Smooth muscle cell of trachea (primary cell): Measurements from ENCODE around the gene IL36A. TPM values are rescaled to one million over a fixed set of nuclear protein-coding genes. Genes with fewer than 3 reads are reported as not detected.

Experiments
- total RNA-seq: library from RNA; depleted of rRNA; stranded (reverse); fragments of >200 nt; gene quantifications from 2 replicates; pipeline ENCODE4 v1.2.1, GENCODE V29; 2014

Gene IL36A
- total RNA-seq: not detected in 2 replicates

GRCh38 chr2:113005030-113005509, at the start of gene IL36A:
Gene IL36A (plus strand): TSS chr2:113005459. CDS start chr2:113005872, 413 bp downstream.

GRCh38 chr2:112977559-112978056, 27.7 kb upstream of the IL36A start, which contains the start of gene IL36G:
Gene IL36G (plus strand): TSS chr2:112978006. CDS start chr2:112978639, 633 bp downstream.

GRCh38 chr2:113052396-113052917, 47.2 kb downstream of the IL36A start, which contains the start of gene IL36B:
Gene IL36B (minus strand): TSS chr2:113052867.

Other genes with a start within 250 kb of the IL36A start
- gene CKAP2L, start 240.8 kb upstream of the IL36A start, total RNA-seq: 0.50 and 15.3 TPM in 2 replicates
- 0.15 and 0.33 TPM in 2 replicates for gene IL1A, start 221.0 kb upstream of the IL36A start, total RNA-seq
- gene IL1B, start 168.7 kb upstream of the IL36A start, total RNA-seq: 0.15 and 0.50 TPM in 2 replicates
- not detected in 2 replicates for gene IL37, start 94.3 kb upstream of the IL36A start, total RNA-seq
- not detected in 2 replicates for gene IL36G, start 27.5 kb upstream of the IL36A start, total RNA-seq
- gene IL36B, start 47.4 kb downstream of the IL36A start, total RNA-seq: not detected in 2 replicates
- gene IL36RN, start 53.7 kb downstream of the IL36A start, total RNA-seq: not detected in 2 replicates
- gene IL1F10, start 62.5 kb downstream of the IL36A start, total RNA-seq: not detected in 2 replicates
- gene IL1RN, start 122.1 kb downstream of the IL36A start, total RNA-seq: 0.17 and 1.2 TPM in 2 replicates
- 1.6 and 5.0 TPM in 2 replicates for gene PSD4, start 168.5 kb downstream of the IL36A start, total RNA-seq